ENCODE measurements around the gene FURIN.
"Not testable (repeated sequence)": the region's sequence is repeated elsewhere in the genome, so short reads cannot be mapped to it uniquely, and the experiment has no call there.

Gene FURIN

GRCh38 chr15:90868261-90868689, at the start of gene FURIN:
Gene FURIN (plus strand): TSS chr15:90868588. CDS start chr15:90875741, 7,153 bp downstream.
- DNase-seq: no peak

GRCh38 chr15:90819390-90819789, 49.0 kb upstream of the FURIN start:
- DNase-seq: no peak

- no peak for DNase-seq
These were observed 48.5 kb upstream of the FURIN start for GRCh38 chr15:90819850-90820249.

GRCh38 chr15:90820481-90820880, 47.9 kb upstream of the FURIN start:
- DNase-seq: no peak

GRCh38 chr15:90822204-90822955, 46.0 kb upstream of the FURIN start:
- DNase-seq: no peak

DNA sequence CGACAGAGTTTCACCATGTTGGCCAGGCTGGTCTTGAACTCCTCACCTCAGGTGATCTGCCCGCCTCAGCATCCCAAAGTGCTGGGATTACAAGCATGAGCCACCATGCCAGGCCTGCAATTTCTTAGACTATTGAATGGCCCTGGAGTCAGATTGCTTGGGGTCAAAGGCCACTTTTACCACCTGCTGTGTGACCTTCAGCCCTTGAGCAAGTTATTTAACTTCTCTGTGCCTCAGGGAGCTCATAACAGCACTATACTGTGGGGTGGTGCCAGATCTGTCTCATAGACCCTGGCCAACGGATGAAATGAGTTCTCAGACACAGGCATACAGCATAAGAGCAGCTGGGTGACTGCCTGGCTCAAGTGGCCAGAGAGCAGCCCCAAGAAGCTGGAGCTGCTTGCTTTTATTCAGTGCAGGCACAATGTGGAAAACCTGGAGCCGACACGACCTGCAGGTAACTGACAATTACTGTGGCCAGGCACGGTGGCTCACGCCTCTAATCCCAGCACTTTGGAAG, 44.9 kb upstream of the FURIN start:
- DNase-seq: no peak

DNA sequence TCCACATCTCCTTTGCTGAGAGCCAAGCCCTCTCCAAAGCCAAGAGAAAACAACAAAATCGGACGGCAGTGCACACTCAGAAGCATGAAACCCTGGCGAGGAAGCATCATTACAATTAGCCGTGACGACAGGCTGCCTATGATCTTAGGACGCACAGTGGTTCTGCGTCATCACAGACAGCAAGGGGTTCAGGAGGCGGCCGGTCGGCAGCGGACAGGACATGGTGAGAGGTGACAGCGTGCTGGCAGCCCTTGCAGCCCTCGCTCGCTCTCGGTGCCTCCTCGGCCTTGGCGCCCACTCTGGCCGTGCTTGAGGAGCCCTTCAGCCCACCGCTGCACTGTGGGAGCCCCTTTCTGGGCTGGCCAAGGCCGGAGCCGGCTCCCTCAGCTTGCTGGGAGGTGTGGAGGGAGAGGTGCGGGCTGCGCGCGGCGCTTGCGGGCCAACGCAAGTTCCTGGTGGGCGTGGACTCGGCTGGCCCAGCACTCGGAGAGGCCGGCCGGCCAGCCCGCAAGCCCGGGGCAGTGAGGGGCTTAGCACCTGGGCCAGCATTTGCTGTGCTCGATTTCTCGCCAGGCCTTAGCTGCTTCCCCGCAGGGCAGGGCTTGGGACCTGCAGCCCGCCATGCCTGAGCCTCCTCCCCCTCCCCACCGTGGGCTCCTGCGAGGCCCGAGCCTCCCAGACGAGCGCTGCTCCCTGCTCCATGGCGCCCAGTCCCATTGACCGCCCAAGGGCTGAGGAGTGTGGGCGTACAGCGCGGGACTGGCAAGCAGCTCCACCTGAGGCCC, 43.1 kb upstream of the FURIN start:
- not testable (repeated sequence) for DNase-seq

GRCh38 chr15:90826206-90826885, 42.0 kb upstream of the FURIN start:
- not testable (repeated sequence) for DNase-seq

DNA sequence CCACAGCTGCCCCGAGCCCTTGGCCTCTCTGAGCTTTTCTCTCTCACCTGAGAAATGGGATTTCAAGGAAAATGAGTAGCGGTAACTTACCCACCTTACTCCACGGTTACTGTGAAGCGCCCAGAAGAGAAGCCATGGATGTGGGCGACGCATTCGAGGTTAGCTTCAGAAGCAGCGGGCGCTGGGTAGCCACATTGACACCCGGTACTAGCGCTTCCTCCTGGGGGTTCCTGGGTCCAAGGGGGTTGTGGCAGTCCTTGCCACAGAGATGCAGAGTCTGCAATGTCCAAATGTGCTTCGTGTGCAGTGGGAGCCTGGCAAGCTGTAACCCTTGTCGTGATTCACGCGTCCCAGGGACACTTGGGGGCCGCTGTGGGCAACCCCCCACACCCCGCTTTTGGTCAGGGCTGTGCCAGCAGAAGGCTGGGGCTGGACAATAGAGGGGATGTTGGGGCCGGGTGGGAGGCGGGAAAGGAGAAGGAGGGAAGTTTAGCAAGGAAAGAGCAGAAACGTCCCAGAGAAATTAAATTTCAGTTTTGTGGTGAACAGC, 41.4 kb upstream of the FURIN start:
- DNase-seq: no peak

DNA sequence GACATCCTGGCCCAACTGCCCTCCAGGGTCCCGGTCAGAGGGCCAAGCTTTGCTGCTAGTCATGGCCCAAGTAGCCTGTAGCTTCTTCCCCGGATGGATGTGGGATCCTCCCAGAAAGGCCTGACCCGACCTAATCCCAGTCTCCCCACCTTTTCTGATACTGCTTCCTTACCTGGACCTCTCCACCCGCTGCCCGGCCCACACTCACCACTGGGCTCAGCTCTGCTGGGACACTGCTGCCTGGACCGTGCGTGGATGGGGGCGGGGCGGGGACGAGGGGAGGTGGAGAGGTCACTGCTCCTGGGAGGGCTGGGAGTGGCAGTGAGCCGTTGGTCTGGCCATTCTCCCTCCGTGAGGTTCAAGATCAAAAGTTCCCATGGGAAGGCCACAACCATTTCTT, 40.3 kb upstream of the FURIN start:
- no peak for DNase-seq

- DNase-seq: no peak
These were observed 39.3 kb upstream of the FURIN start for GRCh38 chr15:90829126-90829525.

GRCh38 chr15:90829942-90830440, 38.4 kb upstream of the FURIN start:
- DNase-seq: peak; percentile 74

DNA sequence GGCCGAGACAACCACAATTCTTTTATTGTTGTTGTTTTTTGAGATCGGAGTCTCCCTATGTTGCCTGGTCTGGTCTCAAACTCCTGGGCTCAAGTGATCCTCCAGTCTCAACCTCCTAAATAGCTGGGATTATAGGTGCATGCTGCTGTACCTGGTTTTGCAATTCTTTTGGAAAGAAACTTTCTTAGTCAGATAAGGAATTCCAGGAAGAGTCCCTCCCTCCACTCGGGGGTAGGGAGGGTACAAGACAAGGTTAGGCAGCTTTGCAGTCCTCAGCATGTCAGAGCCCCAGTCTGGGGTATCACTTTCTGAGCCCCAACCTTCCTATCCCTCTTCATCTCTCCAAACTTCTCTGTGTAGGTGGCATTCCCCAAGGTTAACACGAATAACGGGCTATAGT, 33.8 kb upstream of the FURIN start:
- DNase-seq: no peak

GRCh38 chr15:90836296-90836871, 32.0 kb upstream of the FURIN start:
- no peak for DNase-seq

- DNase-seq: no peak
These were observed 31.3 kb upstream of the FURIN start for GRCh38 chr15:90837094-90837493.

- peak; percentile 89 for DNase-seq
These were observed 30.2 kb upstream of the FURIN start for GRCh38 chr15:90838139-90838538.

GRCh38 chr15:90838544-90838943, 29.8 kb upstream of the FURIN start:
- DNase-seq: peak; percentile 65

DNA sequence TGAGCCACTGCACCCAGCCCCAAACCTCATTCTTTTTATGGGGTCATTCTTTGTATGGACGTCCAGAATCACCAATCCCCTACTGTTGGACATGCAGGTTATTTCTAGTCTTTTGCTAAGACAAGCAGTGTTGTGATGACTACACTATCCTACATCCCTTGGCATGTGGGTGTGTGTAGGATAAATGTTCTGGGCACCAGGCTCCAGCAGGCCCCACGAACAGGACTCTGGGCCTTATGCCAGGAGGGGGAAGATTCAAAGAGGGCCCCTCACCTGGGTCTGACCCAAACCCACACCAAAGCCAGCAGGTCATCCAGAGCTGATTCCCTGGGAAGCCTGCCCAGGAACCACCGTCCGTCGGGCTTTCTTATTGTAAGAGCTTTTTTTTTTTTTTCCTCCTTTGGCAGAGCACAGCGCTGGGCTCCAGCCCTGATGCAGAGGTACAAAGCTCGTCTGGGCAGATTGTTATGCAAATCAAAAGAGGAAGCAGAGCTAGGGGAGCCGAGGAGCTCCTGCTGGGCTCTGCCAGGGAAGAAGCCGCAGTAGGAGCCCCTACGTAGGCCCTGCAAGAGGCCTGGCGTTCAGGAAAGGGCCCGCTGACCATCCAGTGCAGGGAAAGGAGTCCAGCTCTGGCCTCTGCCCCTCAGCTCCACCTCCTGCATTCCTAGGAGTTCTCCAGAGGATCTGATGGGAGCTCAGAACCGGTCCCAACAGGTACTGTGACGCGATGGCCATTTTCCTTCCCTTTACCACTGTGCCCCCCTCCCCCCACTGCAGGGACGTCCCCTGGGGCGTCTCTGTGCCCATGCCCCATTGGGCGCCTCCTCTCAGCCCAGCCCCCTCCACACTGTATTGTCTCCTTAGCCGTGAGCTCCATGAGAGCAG, 29.0 kb upstream of the FURIN start:
- DNase-seq: peak; percentile 68

DNA sequence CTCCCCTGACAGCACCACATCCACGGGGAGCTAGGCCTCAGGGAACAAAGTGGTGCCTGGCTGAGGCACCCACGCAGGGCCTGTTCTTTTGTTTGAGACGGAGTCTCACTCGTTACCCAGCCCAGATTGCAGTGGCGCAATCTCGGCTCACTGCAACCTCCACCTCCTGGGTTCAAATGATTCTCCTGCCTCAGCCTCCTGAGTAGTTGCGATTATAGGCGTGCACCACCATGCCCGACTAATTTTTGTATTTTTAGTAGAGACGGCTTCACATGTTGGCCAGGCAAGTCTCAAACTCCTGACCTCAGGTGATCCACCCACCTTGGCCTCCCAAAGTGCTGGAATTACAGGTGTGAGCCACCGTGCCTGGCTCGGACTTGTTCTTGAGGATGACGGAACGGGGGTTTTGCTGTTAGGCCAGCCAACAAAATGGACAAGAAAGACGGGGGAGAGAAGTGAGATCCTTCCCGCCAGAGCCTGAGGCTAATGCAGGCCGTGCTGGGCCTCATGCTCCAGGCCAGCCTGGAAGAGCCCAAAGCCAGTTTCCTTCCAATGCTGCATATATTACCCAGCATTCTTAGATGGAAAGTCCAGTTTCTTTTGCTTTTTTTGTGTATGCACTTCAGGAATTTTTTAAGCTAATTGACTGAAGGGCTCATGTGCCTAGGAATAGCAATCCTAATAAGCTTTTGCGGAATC, 28.1 kb upstream of the FURIN start:
- DNase-seq: no peak

GRCh38 chr15:90840954-90841353, 27.4 kb upstream of the FURIN start:
- no peak for DNase-seq

- no peak for DNase-seq
These were observed 23.7 kb upstream of the FURIN start for GRCh38 chr15:90844696-90845095.
